ENCODE data around the gene IGIP.

GRCh38 chr5:140113180-140113698 lies 12.5 kb upstream of the IGIP start:
- TF ChIP-seq PPARA (CRISPR knock-in tag; IDR thresholded peaks at IDR 0.05; ENCODE audit: borderline replicate concordance): no peak
- no peak for TF ChIP-seq PATZ1 (CRISPR knock-in tag; IDR thresholded peaks at IDR 0.05; ENCODE audit: borderline replicate concordance)
- TF ChIP-seq TOX (CRISPR knock-in tag; IDR thresholded peaks at IDR 0.05; ENCODE audit: borderline replicate concordance): no peak
- no peak for TF ChIP-seq CREB5 (CRISPR knock-in tag; IDR thresholded peaks at IDR 0.05; ENCODE audit: low read depth)
- no peak for TF ChIP-seq ZFP30 (CRISPR knock-in tag; IDR thresholded peaks at IDR 0.05)
